ENCODE results near the gene HMCN2. TPM values are rescaled to one million over a fixed set of nuclear protein-coding genes. Genes with fewer than 3 reads are reported as not detected.

The HMCN2 gene
- total RNA-seq, 6 experiments from 2014 or later: 0.31 to 2.0 (median 1.1) TPM

DNA sequence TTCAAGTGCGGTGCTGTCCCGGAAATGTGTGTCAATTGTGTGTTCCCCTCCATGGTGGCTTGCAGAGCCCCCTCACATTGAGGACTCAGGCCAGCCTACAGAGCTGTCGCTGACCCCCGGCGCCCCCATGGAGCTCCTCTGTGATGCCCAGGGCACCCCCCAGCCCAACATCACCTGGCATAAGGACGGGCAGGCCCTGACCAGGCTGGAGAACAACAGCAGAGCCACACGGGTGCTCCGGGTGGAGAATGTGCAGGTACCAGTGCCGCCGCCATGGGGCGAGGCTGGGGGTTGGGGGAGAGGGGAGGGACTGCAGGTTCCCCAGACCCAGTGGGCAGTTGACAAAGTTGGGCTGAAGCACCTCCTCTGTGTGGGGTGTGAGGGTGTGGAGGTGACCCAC lies 128.8 kb downstream of the HMCN2 start:
- ATAC-seq (no peak), DNase-seq (no peak)
- H3K4me3 ChIP-seq: no peak overlapping the region

DNA sequence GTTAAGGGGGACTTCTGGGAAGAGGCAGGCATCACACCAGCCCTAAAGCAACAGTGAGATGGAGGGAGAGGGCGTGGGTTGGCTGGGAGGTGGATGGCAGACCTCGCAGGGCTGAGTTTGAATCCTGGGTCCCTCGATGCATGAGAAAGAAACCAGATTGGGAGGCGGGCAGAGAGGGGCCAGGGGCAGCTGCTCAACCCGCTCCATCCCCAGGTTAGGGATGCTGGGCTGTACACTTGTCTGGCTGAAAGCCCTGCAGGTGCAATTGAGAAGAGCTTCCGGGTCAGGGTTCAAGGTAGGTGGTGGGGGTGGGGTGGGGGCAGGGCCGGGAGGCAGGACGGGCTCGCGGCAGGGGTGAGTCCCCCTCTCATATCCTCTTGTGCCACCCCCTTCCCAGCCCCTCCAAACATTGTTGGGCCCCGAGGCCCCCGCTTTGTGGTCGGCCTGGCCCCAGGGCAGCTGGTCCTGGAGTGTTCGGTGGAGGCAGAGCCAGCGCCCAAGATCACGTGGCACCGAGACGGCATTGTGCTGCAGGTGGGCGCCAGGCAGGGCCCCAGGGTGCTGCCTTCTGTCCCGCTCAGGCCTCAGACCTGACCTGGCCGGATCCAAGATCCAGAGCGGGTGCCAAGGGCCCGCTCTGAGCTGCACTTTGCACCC lies 129.4 kb downstream of the HMCN2 start:
- DNase-seq (no peak), ATAC-seq (no peak)
- no peaks in the 10 kb centered on the region for H3K36me3 ChIP-seq
- no peak for TF ChIP-seq POLR2A (IDR thresholded peaks at IDR 0.05)
- TF ChIP-seq, protein P1, sequence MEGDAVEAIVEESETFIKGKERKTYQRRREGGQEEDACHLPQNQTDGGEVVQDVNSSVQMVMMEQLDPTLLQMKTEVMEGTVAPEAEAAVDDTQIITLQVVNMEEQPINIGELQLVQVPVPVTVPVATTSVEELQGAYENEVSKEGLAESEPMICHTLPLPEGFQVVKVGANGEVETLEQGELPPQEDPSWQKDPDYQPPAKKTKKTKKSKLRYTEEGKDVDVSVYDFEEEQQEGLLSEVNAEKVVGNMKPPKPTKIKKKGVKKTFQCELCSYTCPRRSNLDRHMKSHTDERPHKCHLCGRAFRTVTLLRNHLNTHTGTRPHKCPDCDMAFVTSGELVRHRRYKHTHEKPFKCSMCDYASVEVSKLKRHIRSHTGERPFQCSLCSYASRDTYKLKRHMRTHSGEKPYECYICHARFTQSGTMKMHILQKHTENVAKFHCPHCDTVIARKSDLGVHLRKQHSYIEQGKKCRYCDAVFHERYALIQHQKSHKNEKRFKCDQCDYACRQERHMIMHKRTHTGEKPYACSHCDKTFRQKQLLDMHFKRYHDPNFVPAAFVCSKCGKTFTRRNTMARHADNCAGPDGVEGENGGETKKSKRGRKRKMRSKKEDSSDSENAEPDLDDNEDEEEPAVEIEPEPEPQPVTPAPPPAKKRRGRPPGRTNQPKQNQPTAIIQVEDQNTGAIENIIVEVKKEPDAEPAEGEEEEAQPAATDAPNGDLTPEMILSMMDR (IDR thresholded peaks at IDR 0.05): no peak
- no peaks in the 10 kb centered on the region for H3K27me3 ChIP-seq
- no peak overlapping the region for H3K4me3 ChIP-seq
- H3K9me3 ChIP-seq: no peaks in the 10 kb centered on the region
- 67% methylated on average over 3 of the region's 23 CpGs for WGBS (ENCODE audit: insufficient coverage, low coverage, low lambda C conversion rate, missing lambda C conversion rate)
- H3K4me1 ChIP-seq: no peaks in the 10 kb centered on the region
- H3K27ac ChIP-seq: no peak overlapping the region
- intact Hi-C loops (cut with DNase I): no loop called here

More for the DNA sequence above, 128.8 kb downstream of the HMCN2 start:
- no peaks in the 10 kb centered on the region for H3K4me1 ChIP-seq
- no peaks in the 10 kb centered on the region for H3K27me3 ChIP-seq
- no peaks in the 10 kb centered on the region for H3K36me3 ChIP-seq
- no CpG with 5 or more reads among the region's 11 CpGs for WGBS (ENCODE audit: insufficient coverage, low coverage, low lambda C conversion rate, missing lambda C conversion rate)
- H3K27ac ChIP-seq: no peak overlapping the region
- intact Hi-C loops (cut with DNase I): no loop called here
- no peaks in the 10 kb centered on the region for H3K9me3 ChIP-seq
- TF ChIP-seq, protein P1 (IDR thresholded peaks at IDR 0.05): no peak
- no peak for TF ChIP-seq POLR2A (IDR thresholded peaks at IDR 0.05)

GRCh38 chr9:130395810-130396435 lies 130.4 kb downstream of the HMCN2 start:
- ATAC-seq: no peak
- no peak overlapping the region for H3K4me3 ChIP-seq
- H3K27ac ChIP-seq: no peak overlapping the region
- no peaks in the 10 kb centered on the region for H3K36me3 ChIP-seq
- no peaks in the 10 kb centered on the region for H3K27me3 ChIP-seq
- DNase-seq: no peak
- no peak for TF ChIP-seq POLR2A (IDR thresholded peaks at IDR 0.05)
- TF ChIP-seq, protein P1 (IDR thresholded peaks at IDR 0.05): no peak
- H3K9me3 ChIP-seq: no peaks in the 10 kb centered on the region
- intact Hi-C loops (cut with DNase I): no loop called here
- WGBS (ENCODE audit: insufficient coverage, low coverage, low lambda C conversion rate, missing lambda C conversion rate): no CpG with 5 or more reads among the region's 26 CpGs
- no peaks in the 10 kb centered on the region for H3K4me1 ChIP-seq

- TF ChIP-seq, protein P1 (IDR thresholded peaks at IDR 0.05): no peak
- no peak for TF ChIP-seq POLR2A (IDR thresholded peaks at IDR 0.05)
- Histone ChIP-seq H3K4me3 (no peak overlapping the region), H3K4me1 (no peaks in the 10 kb centered on the region), H3K27ac (no peak overlapping the region), H3K9me3 (no peaks in the 10 kb centered on the region), H3K27me3 (no peaks in the 10 kb centered on the region), H3K36me3 (no peaks in the 10 kb centered on the region)
- WGBS (ENCODE audit: insufficient coverage, low coverage, low lambda C conversion rate, missing lambda C conversion rate): 60% methylated on average over 1 of the region's 4 CpGs
- ATAC-seq: no peak
- no peak for DNase-seq
- intact Hi-C loops (cut with DNase I): no loop called here
Measured at GRCh38 chr9:130396581-130396980, 131.0 kb downstream of the HMCN2 start.

Measured in right lobe of liver (tissue), 6 donors.